NCI-H2029 treated with DMSO at 0.1 percent for 48 hours (cell line): ENCODE results near the gene GFOD1.

Experiments used
- DNase-seq: peaks from one replicate; lab custom pipeline; 2025; lab: John Stamatoyannopoulos, UW

Gene GFOD1

GRCh38 chr6:13487122-13488014 lies at the start of gene GFOD1:
GFOD1 (minus strand) TSS chr6:13487600; CDS start chr6:13486890, 710 bp downstream.
- peak; percentile 61 for DNase-seq

DNA sequence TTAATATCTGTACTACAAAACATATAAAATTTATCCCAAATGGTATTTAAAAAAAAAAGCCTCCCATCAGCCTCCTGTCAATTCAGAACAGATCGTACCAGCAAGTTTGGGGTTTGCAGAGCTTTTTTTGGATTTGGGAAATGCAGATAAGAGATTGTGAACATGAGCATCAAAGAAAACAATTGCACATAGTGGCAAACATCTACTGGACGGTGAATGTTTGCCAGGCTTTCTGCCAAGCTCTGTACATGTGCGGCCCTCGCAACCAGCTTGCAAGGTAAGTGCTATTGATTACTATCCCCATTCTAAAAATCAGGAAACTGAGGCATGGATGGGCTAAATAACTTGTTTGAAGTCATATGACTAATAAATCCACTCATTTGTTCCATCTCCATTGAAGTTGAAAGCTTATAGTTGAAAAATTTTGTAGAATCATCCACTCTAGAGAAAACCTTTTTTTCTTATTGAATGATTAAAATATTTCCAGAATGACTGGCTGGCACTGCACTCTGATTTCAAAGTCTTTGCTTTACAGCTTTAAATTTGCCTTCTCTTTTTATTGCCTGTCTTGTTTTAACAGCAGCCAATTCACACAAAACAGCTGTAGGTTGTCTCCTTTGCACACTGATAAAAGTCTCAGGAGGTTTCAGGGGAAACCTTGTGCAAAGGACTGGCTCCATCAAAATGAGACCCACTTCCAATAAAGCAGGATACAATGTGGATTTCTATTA lies 49.6 kb upstream of the GFOD1 start:
- no peak for DNase-seq

- no peak for DNase-seq
Measured at GRCh38 chr6:13535306-13535705, 47.9 kb upstream of the GFOD1 start.

DNA sequence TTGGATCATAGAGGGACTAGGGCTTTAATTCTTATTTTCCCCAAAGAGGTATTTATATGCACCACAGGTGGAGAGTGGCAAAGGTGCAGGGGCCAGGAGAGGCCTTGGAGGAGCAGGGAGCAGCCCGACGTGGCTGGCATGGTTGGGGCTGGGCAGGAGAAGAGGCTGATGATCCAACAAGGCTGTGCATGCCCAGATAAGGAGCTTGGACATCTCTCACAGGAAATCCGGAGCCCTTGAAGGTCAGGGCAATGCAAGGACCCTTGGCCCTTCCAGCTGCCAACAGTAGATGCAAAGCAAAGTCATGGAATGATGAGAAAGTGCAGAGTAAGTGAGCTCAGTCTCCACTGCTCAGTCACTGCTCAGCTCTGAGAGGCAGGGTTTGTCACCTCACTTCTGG lies 47.1 kb upstream of the GFOD1 start:
- DNase-seq, result no peak

DNA sequence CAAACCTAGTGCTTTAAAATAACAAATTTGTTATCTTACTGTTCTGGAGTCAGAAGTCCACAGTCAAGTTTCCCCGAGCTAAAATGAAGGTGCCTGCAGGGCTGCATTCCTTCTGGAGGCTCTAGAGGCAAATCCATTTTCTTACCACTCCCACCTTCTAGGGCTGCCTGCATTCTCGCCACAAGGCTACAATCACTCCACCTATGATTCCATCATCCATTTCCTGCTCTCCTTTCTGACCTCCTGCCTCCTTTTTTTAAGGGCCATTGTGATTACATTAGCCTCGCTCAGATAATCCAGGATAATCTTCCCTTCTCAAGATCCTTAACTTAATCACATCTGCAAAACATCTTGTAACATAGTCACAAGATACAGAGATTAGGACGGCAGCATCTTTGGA lies 44.6 kb upstream of the GFOD1 start:
- DNase-seq, result no peak

DNA sequence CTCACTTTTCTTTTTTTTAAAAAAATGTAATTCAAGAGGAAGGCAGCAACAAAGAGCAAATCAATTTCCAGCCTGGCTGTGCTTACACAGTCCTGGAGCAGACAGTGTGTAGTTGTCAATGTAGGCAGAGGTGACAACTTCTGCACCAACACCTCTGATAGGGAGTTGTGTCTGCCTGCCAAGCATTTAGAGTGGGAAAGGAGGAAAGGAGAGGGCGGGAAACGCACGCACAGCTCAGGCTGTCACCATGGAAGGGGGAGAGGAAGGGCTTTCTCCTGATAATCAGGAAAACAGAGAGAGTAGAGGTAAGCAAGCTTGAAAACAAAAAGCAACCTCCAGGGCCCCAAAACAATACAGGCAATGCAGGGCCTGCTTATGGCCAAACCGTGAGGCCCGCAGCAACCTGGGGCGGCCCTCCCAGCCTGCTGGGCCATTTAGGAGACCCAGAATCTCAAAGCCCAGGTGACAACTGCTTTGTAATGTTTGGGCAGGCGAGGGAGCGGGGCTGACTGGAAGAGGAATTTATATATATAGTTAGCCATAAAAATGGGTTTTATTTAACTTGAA lies 41.5 kb upstream of the GFOD1 start:
- DNase-seq, result peak; percentile 5

GRCh38 chr6:13528232-13528631 lies 40.8 kb upstream of the GFOD1 start:
- DNase-seq, result no peak

DNA sequence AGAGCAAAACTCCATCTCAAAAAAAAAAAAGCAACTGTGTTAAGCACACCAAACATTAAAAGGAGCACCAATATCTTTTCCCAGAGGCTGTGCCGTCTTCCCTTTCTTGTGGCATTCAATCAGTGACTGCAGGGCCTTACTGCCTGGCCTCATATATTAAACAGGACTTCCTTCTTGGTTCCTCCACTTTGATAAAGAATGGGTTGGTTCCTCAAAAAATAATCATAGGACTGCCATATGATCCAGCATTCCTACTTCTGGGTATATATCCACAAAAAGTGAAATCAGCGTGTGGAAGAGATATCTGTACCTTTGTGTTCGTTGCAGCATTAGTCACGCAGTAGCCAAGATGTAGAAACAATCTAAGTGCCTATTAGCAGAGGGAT lies 40.3 kb upstream of the GFOD1 start:
- DNase-seq, result no peak

DNA sequence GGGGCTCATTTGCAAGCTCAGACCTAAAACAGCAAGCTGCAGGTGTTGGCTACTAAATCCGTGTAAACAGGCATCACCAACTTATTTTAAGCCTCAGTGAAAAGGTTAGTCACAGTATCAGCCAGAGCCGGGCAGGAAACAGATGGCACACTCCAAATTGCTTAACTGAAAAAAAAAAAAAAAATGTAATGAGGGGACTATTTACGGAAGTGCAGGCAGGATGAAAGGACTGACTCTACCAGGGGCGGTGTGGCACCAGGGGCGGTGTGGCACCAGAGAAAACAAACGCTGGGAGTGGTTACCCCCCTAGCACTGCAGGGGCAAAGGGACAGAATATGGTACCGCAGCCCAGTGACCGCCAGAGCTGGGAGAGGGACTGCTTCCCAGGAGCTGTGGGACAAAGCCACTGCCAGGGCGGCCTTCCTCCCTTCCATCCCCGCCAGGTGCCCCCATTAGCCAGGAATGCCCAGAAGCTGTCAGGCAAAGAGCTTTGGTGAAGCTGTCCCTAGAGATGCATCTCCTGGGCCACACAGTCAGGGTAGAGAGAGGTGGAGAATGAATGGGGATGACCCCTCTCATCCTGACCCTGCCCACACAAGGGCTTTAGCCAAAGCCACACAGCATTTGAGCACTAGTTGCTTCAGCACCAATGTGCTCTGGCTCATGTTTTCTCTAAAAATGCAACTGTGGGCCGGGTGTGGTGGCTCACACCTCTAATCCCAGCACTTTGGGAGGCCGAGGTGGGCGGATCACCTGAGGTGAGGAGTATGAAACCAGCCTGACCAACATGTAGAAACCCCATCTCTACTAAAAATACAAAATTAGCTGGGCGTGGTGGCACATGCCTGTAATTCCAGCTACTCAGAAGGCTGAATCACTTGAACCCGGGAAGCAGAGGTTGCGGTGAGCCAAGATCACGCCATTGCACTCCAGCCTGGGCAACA lies 39.6 kb upstream of the GFOD1 start:
- peak; percentile 39 for DNase-seq

DNA sequence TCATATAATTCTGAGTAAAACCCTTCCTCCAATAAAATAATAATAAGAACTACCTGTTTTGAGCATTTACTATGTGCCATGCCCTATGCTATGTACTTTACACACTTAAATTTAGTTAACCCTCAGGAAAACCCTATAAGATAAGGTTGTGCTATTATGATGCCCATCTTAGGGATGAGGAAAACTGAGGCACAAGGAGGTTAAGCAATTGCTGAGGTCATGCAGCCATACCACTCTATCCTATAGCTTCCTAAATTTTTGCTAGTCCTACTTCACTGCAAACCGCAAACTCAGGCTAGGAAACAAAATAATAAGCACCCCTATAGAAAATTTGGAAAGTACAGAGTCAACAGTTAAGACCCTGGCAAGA lies 38.9 kb upstream of the GFOD1 start:
- no peak for DNase-seq

- DNase-seq, result peak; percentile 8
Measured at GRCh38 chr6:13524801-13525508, 37.6 kb upstream of the GFOD1 start.

- DNase-seq, result no peak
Measured at GRCh38 chr6:13523826-13524622, 36.6 kb upstream of the GFOD1 start.

- DNase-seq, result no peak
Measured at GRCh38 chr6:13522656-13523055, 35.3 kb upstream of the GFOD1 start.

- no peak for DNase-seq
Measured at GRCh38 chr6:13519839-13520238, 32.4 kb upstream of the GFOD1 start.

DNA sequence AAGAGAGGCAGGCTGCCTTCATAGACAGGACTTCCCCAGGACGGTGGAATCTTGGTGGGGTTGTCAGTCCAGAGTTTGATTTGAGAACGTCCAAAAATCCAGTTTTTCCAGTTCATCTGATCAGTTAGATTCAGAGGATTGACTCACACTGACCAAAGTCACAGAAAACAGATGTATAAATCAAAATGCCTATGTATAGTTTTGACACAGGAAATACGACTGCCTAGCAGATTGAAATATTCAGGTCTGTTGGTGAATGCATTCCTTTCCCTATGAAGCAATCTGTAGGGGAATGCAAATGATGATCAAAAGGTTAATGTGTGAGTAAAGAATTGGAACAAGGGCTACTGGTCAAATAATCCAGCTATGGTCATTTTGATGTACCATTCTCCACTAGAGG lies 29.7 kb upstream of the GFOD1 start:
- DNase-seq, result no peak

- no peak for DNase-seq
Measured at GRCh38 chr6:13515912-13516311, 28.5 kb upstream of the GFOD1 start.

DNA sequence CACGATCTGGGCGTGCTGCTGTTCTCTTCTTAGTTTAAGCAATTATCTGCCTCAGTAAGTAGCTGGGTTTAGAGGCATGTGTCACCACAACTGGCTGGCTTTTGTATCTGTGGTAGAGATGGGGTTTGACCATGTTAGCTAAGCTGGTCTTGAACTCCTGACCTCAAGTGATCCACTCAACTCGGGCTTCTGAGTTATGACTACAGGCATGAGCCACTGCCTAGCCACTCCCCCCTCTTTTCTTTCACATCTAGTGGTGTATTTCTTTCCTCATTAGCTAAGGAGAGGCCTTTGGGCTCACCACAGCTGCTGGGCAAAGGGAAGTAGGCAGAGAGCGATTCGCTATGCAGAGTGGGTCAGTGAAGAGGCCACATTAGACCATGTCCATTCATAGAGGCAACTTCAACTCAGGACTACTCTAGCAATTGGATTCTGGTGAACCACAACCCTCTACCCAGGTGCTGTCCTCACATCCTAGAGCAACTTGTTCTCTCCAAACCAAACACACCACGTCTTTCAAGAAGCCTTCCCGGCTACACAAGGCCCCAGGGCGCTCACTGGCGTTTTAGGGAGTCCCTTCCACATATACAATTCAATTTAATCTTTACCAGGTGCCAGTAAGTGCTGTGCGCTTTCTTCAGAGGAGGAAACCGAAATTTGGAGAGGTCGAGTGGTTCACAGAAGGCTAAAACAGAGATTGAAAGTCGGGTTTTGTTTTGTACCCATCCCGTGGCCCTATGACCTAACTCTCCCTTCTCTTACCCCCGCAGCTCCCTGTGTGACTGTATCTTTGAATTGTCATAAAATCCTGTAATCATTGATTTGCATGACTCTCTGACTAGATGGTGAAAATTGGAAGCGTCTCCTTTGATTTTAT lies 26.5 kb upstream of the GFOD1 start:
- no peak for DNase-seq

DNA sequence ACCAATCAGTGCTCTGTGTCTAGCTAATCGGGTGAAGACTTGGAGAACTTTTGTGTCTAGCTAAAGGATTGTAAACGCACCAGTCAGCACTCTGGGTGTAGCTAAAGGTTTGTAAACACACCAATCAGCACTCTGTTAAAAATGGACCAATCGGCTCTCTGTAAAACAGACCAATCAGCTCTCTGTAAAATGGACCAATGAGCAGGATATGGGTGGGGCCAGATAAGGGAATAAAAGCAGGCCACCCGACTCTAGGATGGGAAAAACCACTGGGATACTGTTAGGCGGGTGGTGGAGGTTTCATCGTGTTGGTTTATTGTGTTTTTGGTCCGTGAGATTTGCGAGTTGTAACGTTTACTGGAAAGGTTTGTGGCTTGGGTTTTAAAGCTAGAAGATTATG lies 25.5 kb upstream of the GFOD1 start:
- DNase-seq, result no peak

DNA sequence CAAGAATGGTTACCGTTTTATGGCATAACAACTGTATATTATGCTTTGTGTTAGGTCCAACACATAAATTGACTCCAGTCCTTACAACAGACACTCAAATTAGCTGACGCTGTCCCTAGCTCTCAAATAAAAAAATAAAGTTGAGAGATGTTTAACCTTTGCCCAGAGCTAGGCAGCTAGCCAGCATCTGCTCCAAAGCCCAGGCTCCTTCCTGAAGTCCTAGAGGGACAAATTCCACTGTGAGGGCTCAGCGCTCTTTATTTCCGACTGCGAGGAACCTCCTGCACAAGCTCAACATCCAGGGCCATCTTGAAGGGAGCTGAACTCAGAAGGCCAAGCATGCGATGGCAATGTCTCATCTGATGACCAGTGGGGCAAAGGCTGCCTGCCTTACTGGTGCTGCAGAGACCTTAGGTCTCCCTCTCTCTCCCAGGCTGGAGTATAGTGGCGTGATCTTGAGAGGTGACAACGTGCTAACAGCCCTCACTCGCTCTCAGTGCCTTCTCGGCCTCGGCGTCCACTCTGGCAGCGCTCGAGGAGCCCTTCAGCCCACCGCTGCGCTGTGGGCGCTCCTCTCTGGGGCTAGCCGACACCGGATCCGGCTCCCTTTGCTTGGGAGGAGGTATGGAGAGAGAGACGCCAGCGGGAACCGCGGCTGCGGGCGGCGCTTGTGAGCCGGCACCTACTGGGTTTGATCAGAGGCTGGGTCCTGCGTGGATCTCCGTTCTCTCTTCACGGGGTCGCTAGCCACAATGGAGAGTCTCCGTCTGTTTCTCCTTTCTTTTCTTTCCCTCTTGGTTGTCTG lies 24.7 kb upstream of the GFOD1 start:
- DNase-seq, result no peak
